Muscle layer of colon (tissue), 2 donors: ENCODE data around the gene ANKRD17.

Experiments
- H3K27ac ChIP-seq: one replicate; pipeline ENCODE4 v1.7.0; 2013; ENCODE audit warnings: low read depth, mild to moderate bottlenecking, low read length, moderate library complexity
- H3K27me3 ChIP-seq, 2 donors: one replicate each; pipeline ENCODE4 v1.7.0; 2013; ENCODE audit warnings: low read length in 2 of 2, mild to moderate bottlenecking in 2 of 2; ENCODE audit not compliant: insufficient read depth in 2 of 2, control insufficient read depth in 1 of 2
- H3K36me3 ChIP-seq: one replicate; pipeline ENCODE4 v1.7.0; 2013; ENCODE audit warnings: mild to moderate bottlenecking, low read length; ENCODE audit not compliant: insufficient read depth
- H3K4me1 ChIP-seq: one replicate; pipeline ENCODE4 v1.7.0; 2013; ENCODE audit warnings: mild to moderate bottlenecking, low read length; ENCODE audit not compliant: insufficient read depth
- H3K4me3 ChIP-seq, 2 donors: one replicate each; pipeline ENCODE4 v1.7.0; 2013; ENCODE audit warnings: low read length in 2 of 2, low read depth in 1 of 2, mild to moderate bottlenecking in 1 of 2, moderate library complexity in 1 of 2
- H3K9ac ChIP-seq: one replicate; pipeline ENCODE4 v1.7.0; 2013; ENCODE audit warnings: low read length
- H3K9me3 ChIP-seq: one replicate; pipeline ENCODE4 v1.7.0; 2013; ENCODE audit warnings: mild to moderate bottlenecking, low read length
- donor health status: abdominal sarcoma.
- donor health status: Adenocarcinoma of cecum.

ANKRD17 gene

GRCh38 chr4:73142995-73143547 lies 115.5 kb downstream of the ANKRD17 start:
- H3K36me3 ChIP-seq, result peaks cover 48% of the 10 kb centered on the region
- no peak overlapping the region for H3K9ac ChIP-seq
- no peaks in the 10 kb centered on the region for H3K9me3 ChIP-seq
- H3K27me3 ChIP-seq, result no peaks in the 10 kb centered on the region
- H3K4me1 ChIP-seq, result no peaks in the 10 kb centered on the region
- H3K27ac ChIP-seq, result no peak overlapping the region
- H3K4me3 ChIP-seq, result no peak overlapping the region

DNA sequence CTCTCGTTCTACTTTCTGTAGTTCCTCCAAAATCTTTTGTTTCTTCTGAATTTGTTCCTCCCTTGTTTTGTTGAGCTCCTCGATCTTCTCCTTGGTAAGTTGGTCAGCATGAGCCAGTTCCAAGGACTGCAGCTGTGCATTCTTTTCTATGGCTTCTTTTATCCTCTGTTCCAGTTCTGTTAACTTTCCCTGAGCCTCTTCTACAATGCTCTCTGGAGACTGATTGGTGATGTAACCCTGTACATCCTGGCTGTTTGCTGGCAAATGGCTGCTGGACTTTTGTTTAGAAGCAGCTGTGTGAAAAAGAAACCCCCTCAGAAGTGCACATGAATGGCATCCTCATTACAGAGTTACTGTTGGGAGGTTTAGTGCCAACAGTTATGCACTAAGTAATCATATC lies 118.6 kb downstream of the ANKRD17 start:
- Histone ChIP-seq H3K27ac (no peak overlapping the region), H3K27me3 (no peaks in the 10 kb centered on the region), H3K4me3 (no peak overlapping the region), H3K36me3 (peaks cover 55% of the 10 kb centered on the region), H3K9ac (no peak overlapping the region), H3K9me3 (no peaks in the 10 kb centered on the region), H3K4me1 (no peaks in the 10 kb centered on the region)

- H3K36me3 ChIP-seq, result peaks cover 57% of the 10 kb centered on the region
These were observed 119.4 kb downstream of the ANKRD17 start for GRCh38 chr4:73139245-73139644.

GRCh38 chr4:73137121-73137520 lies 121.5 kb downstream of the ANKRD17 start:
- peaks cover 51% of the 10 kb centered on the region for H3K36me3 ChIP-seq
- H3K4me3 ChIP-seq, result no peak overlapping the region
- no peak overlapping the region for H3K9ac ChIP-seq
- H3K27me3 ChIP-seq, result no peaks in the 10 kb centered on the region
- H3K27ac ChIP-seq, result no peak overlapping the region
- no peaks in the 10 kb centered on the region for H3K9me3 ChIP-seq
- no peaks in the 10 kb centered on the region for H3K4me1 ChIP-seq

More at GRCh38 chr4:73139245-73139644, 119.4 kb downstream of the ANKRD17 start:
- H3K27ac ChIP-seq, result no peak overlapping the region
- H3K4me1 ChIP-seq, result no peaks in the 10 kb centered on the region
- H3K9me3 ChIP-seq, result no peaks in the 10 kb centered on the region
- no peak overlapping the region for H3K4me3 ChIP-seq
- H3K27me3 ChIP-seq, result no peaks in the 10 kb centered on the region
- H3K9ac ChIP-seq, result no peak overlapping the region

DNA sequence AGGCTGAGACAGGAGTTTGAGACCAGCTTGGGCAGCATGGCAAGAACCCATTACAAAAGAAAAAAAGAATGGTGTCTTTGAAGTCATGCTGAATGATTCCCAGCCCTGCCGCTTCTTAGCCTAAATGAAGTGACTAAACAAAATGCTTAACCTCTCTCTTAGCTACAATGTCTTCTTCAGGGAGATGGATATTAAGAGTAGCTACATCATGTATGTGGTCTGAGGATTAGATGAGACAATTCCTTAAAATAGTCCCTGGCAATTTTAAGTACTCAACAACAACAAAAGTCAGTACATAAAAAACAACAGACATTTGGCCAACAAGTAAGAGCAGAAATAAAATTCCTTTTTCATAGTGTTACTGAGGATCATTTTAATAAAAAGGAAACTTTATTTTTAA lies 124.8 kb downstream of the ANKRD17 start:
- no peak overlapping the region for H3K4me3 ChIP-seq
- no peak overlapping the region for H3K9ac ChIP-seq
- no peaks in the 10 kb centered on the region for H3K4me1 ChIP-seq
- no peaks in the 10 kb centered on the region for H3K9me3 ChIP-seq
- H3K36me3 ChIP-seq, result peaks cover 23% of the 10 kb centered on the region
- no peaks in the 10 kb centered on the region for H3K27me3 ChIP-seq
- no peak overlapping the region for H3K27ac ChIP-seq

- Histone ChIP-seq H3K27ac (no peak overlapping the region), H3K9me3 (no peaks in the 10 kb centered on the region), H3K27me3 (no peaks in the 10 kb centered on the region), H3K4me1 (no peaks in the 10 kb centered on the region), H3K36me3 (peaks cover 10% of the 10 kb centered on the region), H3K9ac (no peak overlapping the region), H3K4me3 (no peak overlapping the region)
These were observed 127.3 kb downstream of the ANKRD17 start for GRCh38 chr4:73131281-73131680.

- Histone ChIP-seq H3K4me1 (no peaks in the 10 kb centered on the region), H3K27me3 (no peaks in the 10 kb centered on the region), H3K9ac (no peak overlapping the region), H3K9me3 (no peaks in the 10 kb centered on the region), H3K36me3 (peaks cover 16% of the 10 kb centered on the region), H3K4me3 (no peak overlapping the region), H3K27ac (no peak overlapping the region)
These were observed 129.3 kb downstream of the ANKRD17 start for GRCh38 chr4:73129319-73129718.

GRCh38 chr4:73127839-73128453 lies 130.7 kb downstream of the ANKRD17 start:
- Histone ChIP-seq H3K4me1 (no peaks in the 10 kb centered on the region), H3K36me3 (peaks cover 17% of the 10 kb centered on the region), H3K27me3 (no peaks in the 10 kb centered on the region), H3K4me3 (no peak overlapping the region), H3K9me3 (no peaks in the 10 kb centered on the region), H3K27ac (no peak overlapping the region), H3K9ac (no peak overlapping the region)

GRCh38 chr4:73109493-73109892 lies 149.1 kb downstream of the ANKRD17 start:
- Histone ChIP-seq H3K4me3 (no peak overlapping the region), H3K27ac (no peak overlapping the region), H3K9ac (no peak overlapping the region), H3K36me3 (peaks cover 26% of the 10 kb centered on the region), H3K9me3 (no peaks in the 10 kb centered on the region), H3K27me3 (no peaks in the 10 kb centered on the region), H3K4me1 (no peaks in the 10 kb centered on the region)

GRCh38 chr4:73104695-73105094 lies 153.9 kb downstream of the ANKRD17 start:
- H3K4me1 ChIP-seq, result no peaks in the 10 kb centered on the region
- no peak overlapping the region for H3K4me3 ChIP-seq
- no peak overlapping the region for H3K27ac ChIP-seq
- H3K9ac ChIP-seq, result no peak overlapping the region
- H3K27me3 ChIP-seq, result no peaks in the 10 kb centered on the region
- H3K36me3 ChIP-seq, result peaks cover 41% of the 10 kb centered on the region
- H3K9me3 ChIP-seq, result no peaks in the 10 kb centered on the region

GRCh38 chr4:73103799-73104503 lies 154.6 kb downstream of the ANKRD17 start:
- no peak overlapping the region for H3K27ac ChIP-seq
- H3K9ac ChIP-seq, result no peak overlapping the region
- peaks cover 43% of the 10 kb centered on the region for H3K36me3 ChIP-seq
- no peak overlapping the region for H3K4me3 ChIP-seq
- H3K9me3 ChIP-seq, result no peaks in the 10 kb centered on the region
- H3K27me3 ChIP-seq, result no peaks in the 10 kb centered on the region
- H3K4me1 ChIP-seq, result no peaks in the 10 kb centered on the region

GRCh38 chr4:73099143-73099542 lies 159.5 kb downstream of the ANKRD17 start:
- no peaks in the 10 kb centered on the region for H3K27me3 ChIP-seq
- no peak overlapping the region for H3K4me3 ChIP-seq
- H3K36me3 ChIP-seq, result peaks cover 42% of the 10 kb centered on the region
- no peaks in the 10 kb centered on the region for H3K9me3 ChIP-seq
- no peaks in the 10 kb centered on the region for H3K4me1 ChIP-seq
- H3K27ac ChIP-seq, result no peak overlapping the region
- H3K9ac ChIP-seq, result no peak overlapping the region
